MM.1S (cell line): ENCODE measurements around the gene DVL2.

Source experiments
- CTCF ChIP-seq: fragments of 300-600 bp; sonication (generic); IDR thresholded peaks from 2 replicates; pipeline ENCODE4 v1.5.1; 2016; ENCODE audit warnings: antibody characterized with exemption, low read length, mixed read lengths
- EZH2 ChIP-seq: fragments of 300-600 bp; sonication (generic); optimal IDR thresholded peaks from 2 replicates; pipeline ENCODE3; 2017; ENCODE audit warnings: low read depth, mild to moderate bottlenecking, antibody characterized with exemption, low read length, mixed read lengths
- EZH2phosphoT487 ChIP-seq: fragments of 300-600 bp; sonication (generic); IDR thresholded peaks from 2 replicates; pipeline ENCODE4 v1.6.1; 2018; ENCODE audit warnings: antibody characterized with exemption, low read length

- TF ChIP-seq EZH2phosphoT487 (no peak), CTCF (no peak), EZH2 (no peak)
These were observed 38.3 kb downstream of the DVL2 start for GRCh38 chr17:7195971-7196370.
